Stimulated activated CD4-positive, alpha-beta T cell treated with anti-CD3 and anti-CD28 coated beads, Interleukin-12 subunit alpha, Interleukin-12 subunit beta, amount 100 ng/mL, for 4 hours (primary cell): ENCODE measurements around the gene PLA1A.
A peak's percentile ranks its signal among the peaks of the same experiment; 100 is the strongest.
"Not testable (repeated sequence)": the region's sequence is repeated elsewhere in the genome, so short reads cannot be mapped to it uniquely, and the experiment has no call there.

Experiments
- DNase-seq: peaks from one replicate; pipeline ENCODE4 v3.0.0-alpha.2; 2020

PLA1A gene

GRCh38 chr3:119597548-119598288 is at the start of gene PLA1A:
Gene PLA1A, plus strand, starts transcription at chr3:119597885. Its CDS starts 29 bp downstream, at chr3:119597914.
- no peak for DNase-seq

GRCh38 chr3:119548341-119548740 is 49.3 kb upstream of the PLA1A start:
- no peak for DNase-seq

GRCh38 chr3:119550192-119550910 is 47.3 kb upstream of the PLA1A start:
- no peak for DNase-seq

- no peak for DNase-seq
Measured at GRCh38 chr3:119551598-119551997, 46.1 kb upstream of the PLA1A start.

- not testable (repeated sequence) for DNase-seq
Measured at GRCh38 chr3:119552928-119553327, 44.8 kb upstream of the PLA1A start.

- DNase-seq = no peak
Measured at GRCh38 chr3:119553823-119554415, 43.8 kb upstream of the PLA1A start.

GRCh38 chr3:119555309-119555735 is 42.4 kb upstream of the PLA1A start:
- DNase-seq = no peak

GRCh38 chr3:119555929-119556328 is 41.8 kb upstream of the PLA1A start:
- DNase-seq = no peak

GRCh38 chr3:119557192-119557876 is 40.4 kb upstream of the PLA1A start:
- no peak for DNase-seq

GRCh38 chr3:119557877-119558269 is 39.8 kb upstream of the PLA1A start:
- no peak for DNase-seq

- no peak for DNase-seq
Measured at GRCh38 chr3:119558626-119559317, 38.9 kb upstream of the PLA1A start.

- peak; percentile 48 for DNase-seq
Measured at GRCh38 chr3:119559441-119559963, 38.2 kb upstream of the PLA1A start, which contains the start of gene CD80. Gene CD80, minus strand, starts transcription at chr3:119559614. Its CDS starts 1,886 bp downstream, at chr3:119557728.

- DNase-seq = no peak
Measured at GRCh38 chr3:119560160-119560559, 37.5 kb upstream of the PLA1A start.

- no peak for DNase-seq
Measured at GRCh38 chr3:119562307-119562961, 35.3 kb upstream of the PLA1A start.

- not testable (repeated sequence) for DNase-seq
Measured at GRCh38 chr3:119563334-119563733, 34.4 kb upstream of the PLA1A start.

- DNase-seq = no peak
Measured at GRCh38 chr3:119569156-119569555, 28.5 kb upstream of the PLA1A start.

- no peak for DNase-seq
Measured at GRCh38 chr3:119570229-119570628, 27.5 kb upstream of the PLA1A start.

- DNase-seq = no peak
Measured at GRCh38 chr3:119571230-119571629, 26.5 kb upstream of the PLA1A start.

GRCh38 chr3:119571688-119572087 is 26.0 kb upstream of the PLA1A start:
- no peak for DNase-seq

GRCh38 chr3:119575507-119575906 is 22.2 kb upstream of the PLA1A start:
- no peak for DNase-seq

GRCh38 chr3:119579366-119580066 is 18.2 kb upstream of the PLA1A start, which contains the start of gene ADPRH:
Gene ADPRH, plus strand, starts transcription at chr3:119579492. Its CDS starts 2,678 bp downstream, at chr3:119582170.
- DNase-seq = peak; percentile 41
